Liver (tissue), 9 donors: ENCODE data around the gene MERTK. TPM values are rescaled to one million over a fixed set of nuclear protein-coding genes. Genes with fewer than 3 reads are reported as not detected.

Source experiments
- DNase-seq: peaks from one replicate; pipeline ENCODE4 v3.0.0-alpha.2; 2017; ENCODE audit warnings: low spot score
- H3K27ac ChIP-seq, 2 donors: one replicate each; pipeline ENCODE4 v1.7.0; 2013; ENCODE audit warnings: inconsistent platforms in 2 of 2, low read length in 2 of 2, control low read depth in 1 of 2, low read depth in 1 of 2, mild to moderate bottlenecking in 1 of 2
- H3K27me3 ChIP-seq, 4 donors: one replicate each; pipeline versions ENCODE4 v1.6.1 to v1.7.0; 2013; ENCODE audit warnings: low read length in 3 of 4, inconsistent platforms in 1 of 4, mild to moderate bottlenecking in 1 of 4, moderate library complexity in 1 of 4; ENCODE audit not compliant: control insufficient read depth in 4 of 4, insufficient read depth in 4 of 4
- H3K36me3 ChIP-seq, 4 donors: one replicate each; pipeline versions ENCODE4 v1.6.1 to v1.7.0; 2013; ENCODE audit warnings: low read length in 3 of 4, mild to moderate bottlenecking in 3 of 4, low read depth in 1 of 4, moderate library complexity in 1 of 4; ENCODE audit not compliant: control insufficient read depth in 4 of 4, insufficient read depth in 3 of 4
- H3K4me1 ChIP-seq, 4 donors: one replicate each; pipeline versions ENCODE4 v1.6.1 to v1.7.0; 2013; ENCODE audit warnings: low read length in 3 of 4, mild to moderate bottlenecking in 3 of 4, moderate library complexity in 1 of 4; ENCODE audit not compliant: control insufficient read depth in 4 of 4, insufficient read depth in 4 of 4
- H3K4me3 ChIP-seq, 3 donors: one replicate each; pipeline versions ENCODE4 v1.6.1 to v1.7.0; 2013; ENCODE audit warnings: low read length in 3 of 3, control low read depth in 1 of 3, low read depth in 1 of 3, mild to moderate bottlenecking in 1 of 3
- H3K9ac ChIP-seq, 2 donors: one replicate each; pipeline ENCODE4 v1.7.0; 2013; ENCODE audit warnings: low read length in 2 of 2, mild to moderate bottlenecking in 2 of 2, moderate library complexity in 2 of 2, control low read depth in 1 of 2, low read depth in 1 of 2
- H3K9me3 ChIP-seq, 4 donors: one replicate each; pipeline versions ENCODE4 v1.6.1 to v1.7.0; 2013; ENCODE audit warnings: low read length in 3 of 4; ENCODE audit not compliant: control insufficient read depth in 4 of 4
- ATF3 ChIP-seq: IDR thresholded peaks from 2 replicates; pipeline ENCODE4 v1.6.1; 2016; ENCODE audit warnings: antibody characterized with exemption
- CTCF ChIP-seq: fragments of 150-350 bp; IDR thresholded peaks from 2 replicates; pipeline ENCODE4 v1.5.1; 2017; ENCODE audit warnings: improper control_type of control experiment, low read depth, low read length; ENCODE audit not compliant: missing input control
- EGR1 ChIP-seq, 2 donors: IDR thresholded peaks; 2 replicates each; pipeline ENCODE4 v1.6.1; 2016 to 2018; ENCODE audit warnings: antibody characterized with exemption in 2 of 2, low read depth in 2 of 2
- FOXA1 ChIP-seq: IDR thresholded peaks from 2 replicates; pipeline ENCODE4 v1.6.1; 2016; ENCODE audit warnings: antibody characterized with exemption
- FOXA2 ChIP-seq: IDR thresholded peaks from 2 replicates; pipeline ENCODE4 v1.6.1; 2016; ENCODE audit warnings: antibody characterized with exemption
- GABPA ChIP-seq, 2 donors: IDR thresholded peaks in 1 of 2; conservative IDR thresholded peaks in 1 of 2; 2 replicates each; pipeline ENCODE4 v1.6.1; 2016; ENCODE audit warnings: antibody characterized with exemption in 2 of 2, mild to moderate bottlenecking in 1 of 2, moderate library complexity in 1 of 2
- HNF4A ChIP-seq, 2 donors: conservative IDR thresholded peaks; 2 replicates each; pipeline ENCODE4 v1.6.1; 2016; ENCODE audit warnings: antibody characterized with exemption in 2 of 2, mild to moderate bottlenecking in 2 of 2
- HNF4G ChIP-seq: IDR thresholded peaks from 2 replicates; pipeline ENCODE4 v1.6.1; 2016; ENCODE audit warnings: antibody characterized with exemption
- JUND ChIP-seq, 2 donors: IDR thresholded peaks; 2 replicates each; pipeline ENCODE4 v1.6.1; 2016; ENCODE audit warnings: antibody characterized with exemption in 2 of 2
- MAX ChIP-seq: IDR thresholded peaks from 2 replicates; pipeline ENCODE4 v1.6.1; 2016; ENCODE audit warnings: antibody characterized with exemption
- NR2F2 ChIP-seq: IDR thresholded peaks from 2 replicates; pipeline ENCODE4 v1.6.1; 2016; ENCODE audit warnings: antibody characterized with exemption
- RAD21 ChIP-seq, 2 donors: IDR thresholded peaks; 2 replicates each; pipeline ENCODE4 v1.6.1; 2016; ENCODE audit warnings: antibody characterized with exemption in 2 of 2, mild to moderate bottlenecking in 2 of 2
- REST ChIP-seq: IDR thresholded peaks from 2 replicates; pipeline ENCODE4 v1.6.1; 2016; ENCODE audit warnings: antibody characterized with exemption, mild to moderate bottlenecking
- RXRA ChIP-seq, 2 donors: IDR thresholded peaks; 2 replicates each; pipeline ENCODE4 v1.6.1; 2017 to 2018; ENCODE audit warnings: antibody characterized with exemption in 2 of 2, mild to moderate bottlenecking in 1 of 2
- SP1 ChIP-seq: IDR thresholded peaks from 2 replicates; pipeline ENCODE4 v1.6.1; 2018; ENCODE audit warnings: antibody characterized with exemption, mild to moderate bottlenecking
- TAF1 ChIP-seq: conservative IDR thresholded peaks from 2 replicates; pipeline ENCODE4 v1.6.1; 2016; ENCODE audit warnings: antibody characterized with exemption, mild to moderate bottlenecking
- YY1 ChIP-seq: IDR thresholded peaks from 2 replicates; pipeline ENCODE4 v1.6.1; 2016; ENCODE audit warnings: antibody characterized with exemption, mild to moderate bottlenecking
- ZBTB33 ChIP-seq: IDR thresholded peaks from 2 replicates; pipeline ENCODE4 v1.6.1; 2016; ENCODE audit warnings: antibody characterized with exemption
- WGBS: extraction: QIAGEN DNeasy Blood & Tissue Kit; methylation state at CpG from one replicate; pipeline ENCODE4 v1.1.7; 2013; 5-methylcytosine and 5-hydroxymethylcytosine counted together
- polyA plus RNA-seq, 2 donors: library from polyadenylated mRNA; stranded (reverse) in 1 of 2; unstranded in 1 of 2; fragments of 200-250 nt in 1 of 2; fragments of >200 nt in 1 of 2; fragmentation: Nextera tagmentation in 1 of 2; extraction: Ambion mirVana in 1 of 2; gene quantifications; one replicate each; pipeline versions ENCODE4 v1.2.1 to v1.2.3, GENCODE V29; 2013 to 2015
- total RNA-seq, 2 donors: library from RNA; depleted of rRNA; stranded (reverse); fragments of >200 nt; gene quantifications; one replicate each; pipeline ENCODE4 v1.2.3, GENCODE V29; 2014
- donor health status: healthy.
- donor health status: healthy.
- donor health status: healthy.
- donor health status: healthy.
- donor health status: healthy.

Gene MERTK
- total and polyA plus RNA-seq, 4 donors: 6.3 to 34.1 (median 8.2) TPM

GRCh38 chr2:111919365-111919764 lies 21.0 kb downstream of the MERTK start:
- Histone ChIP-seq H3K9ac (no peak overlapping the region), H3K27ac (no peak overlapping the region), H3K9me3 (no peaks in the 10 kb centered on the region), H3K36me3 (peaks cover 0 to 8% (median 0%) of the 10 kb centered on the region in 4 donors), H3K27me3 (no peaks in the 10 kb centered on the region), H3K4me3 (no peak overlapping the region), H3K4me1 (peaks cover 5 to 32% (median 29%) of the 10 kb centered on the region in 4 donors)
- 57% methylated on average over 2 of the region's 2 CpGs for WGBS
- TF ChIP-seq RAD21 (IDR thresholded peaks at IDR 0.05) (peak; percentile 44 to 54), JUND (IDR thresholded peaks at IDR 0.05) (no peak), CTCF (peak; percentile 19)
- no peak for DNase-seq

- TF ChIP-seq HNF4G (peak; percentile 6), REST (peak; percentile 81), RXRA (IDR thresholded peaks at IDR 0.05) (peak; percentile 91 to 96), HNF4A (conservative IDR thresholded peaks at IDR 0.05) (peak; percentile 73 to 80), TAF1 (peak; percentile 21), NR2F2 (peak; percentile 45), EGR1 (IDR thresholded peaks at IDR 0.05; ENCODE audit: low read depth in 2 of 2) (peak in 1 of 2 donors; percentile 43), FOXA2 (peak; percentile 44), ZBTB33 (peak; percentile 66), JUND (IDR thresholded peaks at IDR 0.05) (peak; percentile 75 to 82), CTCF (no peak), GABPA (IDR thresholded peaks at IDR 0.05 in 1 of 2, conservative IDR thresholded peaks at IDR 0.05 in 1 of 2) (no peak), ATF3 (peak; percentile 32), RAD21 (IDR thresholded peaks at IDR 0.05) (peak; percentile 41 to 49), FOXA1 (no peak), MAX (peak; percentile 45), SP1 (peak; percentile 87), YY1 (peak; percentile 84)
- Histone ChIP-seq H3K36me3 (peaks cover 0 to 8% (median 0%) of the 10 kb centered on the region in 4 donors), H3K27ac (peak overlapping the region; percentile 10 to 81), H3K4me1 (peaks cover 5 to 32% (median 29%) of the 10 kb centered on the region in 4 donors), H3K27me3 (no peaks in the 10 kb centered on the region), H3K9me3 (no peaks in the 10 kb centered on the region), H3K9ac (no peak overlapping the region), H3K4me3 (no peak overlapping the region)
- DNase-seq: no peak
- 20% methylated on average over 8 of the region's 8 CpGs for WGBS
Measured at GRCh38 chr2:111919794-111920608, 21.6 kb downstream of the MERTK start.
